ENCODE measurements around the gene ANKRD55.
"Not testable (repeated sequence)": the region's sequence is repeated elsewhere in the genome, so short reads cannot be mapped to it uniquely, and the experiment has no call there.

The ANKRD55 gene

GRCh38 chr5:56142614-56143372, 90.3 kb downstream of the ANKRD55 start:
- no peak for DNase-seq

- DNase-seq, result no peak
These were observed 90.9 kb downstream of the ANKRD55 start for GRCh38 chr5:56142233-56142613.

- DNase-seq, result no peak
These were observed 93.1 kb downstream of the ANKRD55 start for GRCh38 chr5:56140073-56140472.

- DNase-seq, result no peak
These were observed 102.5 kb downstream of the ANKRD55 start for GRCh38 chr5:56130664-56131063.

GRCh38 chr5:56129288-56129687, 103.8 kb downstream of the ANKRD55 start:
- DNase-seq, result no peak

- DNase-seq, result no peak
These were observed 105.0 kb downstream of the ANKRD55 start for GRCh38 chr5:56128113-56128512.

GRCh38 chr5:56126487-56127179, 106.5 kb downstream of the ANKRD55 start:
- DNase-seq, result no peak

- DNase-seq, result no peak
These were observed 109.4 kb downstream of the ANKRD55 start for GRCh38 chr5:56123531-56124243.

- not testable (repeated sequence) for DNase-seq
These were observed 110.7 kb downstream of the ANKRD55 start for GRCh38 chr5:56122360-56122985.

GRCh38 chr5:56119050-56119449, 114.1 kb downstream of the ANKRD55 start:
- no peak for DNase-seq

- DNase-seq, result no peak
These were observed 116.5 kb downstream of the ANKRD55 start for GRCh38 chr5:56116599-56117141.

- DNase-seq, result no peak
These were observed 117.5 kb downstream of the ANKRD55 start for GRCh38 chr5:56115589-56115988.

- DNase-seq, result no peak
These were observed 120.5 kb downstream of the ANKRD55 start for GRCh38 chr5:56112526-56113121.

GRCh38 chr5:56111404-56111781, 121.7 kb downstream of the ANKRD55 start:
- no peak for DNase-seq

GRCh38 chr5:56110646-56111403, 122.3 kb downstream of the ANKRD55 start:
- no peak for DNase-seq

- no peak for DNase-seq
These were observed 124.9 kb downstream of the ANKRD55 start for GRCh38 chr5:56108246-56108645.

GRCh38 chr5:56106837-56107236, 126.3 kb downstream of the ANKRD55 start:
- DNase-seq, result no peak

- no peak for DNase-seq
These were observed 127.4 kb downstream of the ANKRD55 start for GRCh38 chr5:56105511-56106291.

- no peak for DNase-seq
These were observed 130.2 kb downstream of the ANKRD55 start for GRCh38 chr5:56102889-56103288.

GRCh38 chr5:56102207-56102606, 130.9 kb downstream of the ANKRD55 start:
- not testable (repeated sequence) for DNase-seq

- DNase-seq, result no peak
These were observed 131.9 kb downstream of the ANKRD55 start for GRCh38 chr5:56101180-56101579.

All from CD4-positive, alpha-beta T cell treated with Interleukin-4 for 4 hours (primary cell).